ENCODE data around the gene ARL4D.
"Not testable (repeated sequence)": the region's sequence is repeated elsewhere in the genome, so short reads cannot be mapped to it uniquely, and the experiment has no call there.

ARL4D gene

DNA sequence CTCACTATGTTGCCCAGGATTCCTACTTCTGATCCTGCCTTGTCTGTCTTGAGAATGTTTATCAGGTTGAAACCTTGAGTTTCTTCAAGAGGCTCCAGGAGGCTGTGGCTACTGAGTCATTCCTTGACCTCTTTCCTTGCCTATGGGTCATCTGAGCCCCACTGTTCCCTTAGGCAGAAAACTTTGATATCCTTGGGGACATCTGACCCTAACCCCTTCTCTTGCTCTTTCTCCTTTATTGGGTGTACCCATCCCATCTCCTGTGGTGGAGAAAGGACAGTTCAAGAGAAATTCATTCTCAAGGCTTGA is 12.5 kb downstream of the ARL4D start:
- H3K36me3 ChIP-seq: no peaks in the 10 kb centered on the region
- no peaks in the 10 kb centered on the region for H3K27me3 ChIP-seq
- H3K4me3 ChIP-seq (ENCODE audit: low read depth, low read length): no peak overlapping the region
- DNase-seq: no peak
- no peaks in the 10 kb centered on the region; the same call in 1 of the 2 replicates for H3K9me3 ChIP-seq
- H3K4me1 ChIP-seq: peaks cover 27% of the 10 kb centered on the region
- TF ChIP-seq, protein P1, sequence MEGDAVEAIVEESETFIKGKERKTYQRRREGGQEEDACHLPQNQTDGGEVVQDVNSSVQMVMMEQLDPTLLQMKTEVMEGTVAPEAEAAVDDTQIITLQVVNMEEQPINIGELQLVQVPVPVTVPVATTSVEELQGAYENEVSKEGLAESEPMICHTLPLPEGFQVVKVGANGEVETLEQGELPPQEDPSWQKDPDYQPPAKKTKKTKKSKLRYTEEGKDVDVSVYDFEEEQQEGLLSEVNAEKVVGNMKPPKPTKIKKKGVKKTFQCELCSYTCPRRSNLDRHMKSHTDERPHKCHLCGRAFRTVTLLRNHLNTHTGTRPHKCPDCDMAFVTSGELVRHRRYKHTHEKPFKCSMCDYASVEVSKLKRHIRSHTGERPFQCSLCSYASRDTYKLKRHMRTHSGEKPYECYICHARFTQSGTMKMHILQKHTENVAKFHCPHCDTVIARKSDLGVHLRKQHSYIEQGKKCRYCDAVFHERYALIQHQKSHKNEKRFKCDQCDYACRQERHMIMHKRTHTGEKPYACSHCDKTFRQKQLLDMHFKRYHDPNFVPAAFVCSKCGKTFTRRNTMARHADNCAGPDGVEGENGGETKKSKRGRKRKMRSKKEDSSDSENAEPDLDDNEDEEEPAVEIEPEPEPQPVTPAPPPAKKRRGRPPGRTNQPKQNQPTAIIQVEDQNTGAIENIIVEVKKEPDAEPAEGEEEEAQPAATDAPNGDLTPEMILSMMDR (IDR thresholded peaks at IDR 0.05; ENCODE audit: low read depth, low read length): no peak

DNA sequence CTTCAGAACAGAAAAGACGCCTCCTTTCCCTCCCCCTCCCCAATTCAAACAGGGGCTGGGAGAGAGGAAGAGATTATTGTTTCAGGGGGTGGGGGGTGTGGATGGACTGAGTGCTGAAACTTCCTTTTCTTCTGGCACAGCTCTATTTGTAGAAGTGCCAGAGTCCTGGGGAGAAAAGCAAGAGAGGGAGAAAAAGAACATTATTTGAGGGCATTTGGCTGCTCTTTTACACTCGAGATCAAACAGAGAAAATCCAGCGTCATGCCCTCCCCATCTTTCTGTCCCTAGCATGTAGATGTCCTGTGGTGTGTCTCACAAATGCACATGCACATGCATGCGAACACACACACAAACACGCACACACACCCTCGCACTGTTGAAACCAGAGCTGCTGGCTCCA is 13.0 kb downstream of the ARL4D start:
- Histone ChIP-seq H3K36me3 (no peaks in the 10 kb centered on the region), H3K27me3 (no peaks in the 10 kb centered on the region), H3K4me3 (ENCODE audit: low read depth, low read length) (no peak overlapping the region), H3K4me1 (peaks cover 26% of the 10 kb centered on the region), H3K9me3 (no peaks in the 10 kb centered on the region; the same call in 1 of the 2 replicates)
- TF ChIP-seq, protein P1 (IDR thresholded peaks at IDR 0.05; ENCODE audit: low read depth, low read length): no peak
- no peak for DNase-seq

DNA sequence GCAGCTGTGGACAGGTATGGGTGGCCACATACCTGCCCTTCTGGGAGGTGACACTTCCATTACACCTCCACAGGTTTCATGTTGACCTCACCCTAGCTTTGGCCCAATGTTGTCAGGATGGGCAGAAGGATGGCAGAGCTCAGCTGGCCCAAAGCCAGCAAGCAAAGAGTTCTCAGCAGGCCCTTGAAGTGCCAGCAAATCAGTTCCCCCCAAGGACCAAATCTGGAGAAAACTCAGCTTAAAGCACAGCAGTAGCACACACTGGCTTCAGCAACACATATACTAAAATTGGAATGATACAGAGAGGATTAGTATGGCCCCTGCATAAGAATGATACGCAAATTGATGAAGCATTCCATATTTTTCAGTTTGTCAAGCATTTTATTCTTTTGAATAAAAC is 13.4 kb downstream of the ARL4D start:
- Histone ChIP-seq H3K36me3 (no peaks in the 10 kb centered on the region), H3K4me3 (ENCODE audit: low read depth, low read length) (no peak overlapping the region), H3K27me3 (no peaks in the 10 kb centered on the region), H3K4me1 (peaks cover 26% of the 10 kb centered on the region), H3K9me3 (no peaks in the 10 kb centered on the region; the same call in 1 of the 2 replicates)
- no peak for DNase-seq
- TF ChIP-seq, protein P1 (IDR thresholded peaks at IDR 0.05; ENCODE audit: low read depth, low read length): no peak

DNA sequence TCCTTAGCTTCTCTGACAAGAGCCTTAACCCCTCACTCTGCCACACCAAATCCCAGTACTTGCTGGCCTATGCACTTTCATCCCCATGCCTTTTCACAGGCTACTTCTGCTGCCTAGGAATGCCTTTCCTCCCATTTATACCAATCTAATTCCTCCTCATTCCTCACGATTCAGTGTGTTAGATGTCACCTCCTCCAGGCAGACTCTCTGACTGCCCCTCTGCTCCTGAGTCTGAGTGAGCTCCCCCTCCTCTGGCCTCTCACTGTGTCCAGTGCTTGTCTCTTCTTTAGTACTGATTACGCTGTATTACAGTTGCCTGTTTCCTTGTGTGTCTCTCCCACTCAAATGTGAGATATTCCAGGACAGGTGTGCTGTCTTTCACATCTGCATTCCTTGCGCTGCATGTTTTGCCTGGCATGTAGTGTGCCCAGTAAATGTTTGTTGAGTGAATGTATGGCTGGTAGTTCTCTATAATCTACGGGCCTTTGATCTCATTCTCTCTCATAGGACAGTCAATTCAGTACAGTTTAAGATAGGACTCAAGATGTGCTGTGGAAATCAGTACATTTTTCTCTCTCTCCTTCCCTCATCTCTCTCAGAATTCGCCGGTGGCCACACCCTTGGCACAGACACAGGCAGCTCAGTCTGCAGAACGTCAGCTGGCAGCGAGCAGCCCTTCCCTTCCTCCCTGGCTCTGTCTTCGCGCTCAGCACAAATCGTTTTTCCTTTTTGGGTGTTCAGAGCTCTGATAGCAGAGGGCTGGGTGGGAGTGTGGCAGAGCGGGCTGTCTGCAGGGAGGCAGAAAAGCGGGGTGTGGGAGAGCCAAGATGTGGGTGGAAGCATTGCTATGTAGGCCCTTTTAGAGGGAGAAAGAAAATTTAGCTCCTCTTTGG is 18.5 kb downstream of the ARL4D start:
- Histone ChIP-seq H3K9me3 (no peaks in the 10 kb centered on the region), H3K4me1 (peaks cover 24% of the 10 kb centered on the region), H3K36me3 (no peaks in the 10 kb centered on the region), H3K4me3 (ENCODE audit: low read depth, low read length) (no peak overlapping the region), H3K27me3 (no peaks in the 10 kb centered on the region)
- TF ChIP-seq, protein P1 (IDR thresholded peaks at IDR 0.05; ENCODE audit: low read depth, low read length): no peak
- DNase-seq: no peak

DNA sequence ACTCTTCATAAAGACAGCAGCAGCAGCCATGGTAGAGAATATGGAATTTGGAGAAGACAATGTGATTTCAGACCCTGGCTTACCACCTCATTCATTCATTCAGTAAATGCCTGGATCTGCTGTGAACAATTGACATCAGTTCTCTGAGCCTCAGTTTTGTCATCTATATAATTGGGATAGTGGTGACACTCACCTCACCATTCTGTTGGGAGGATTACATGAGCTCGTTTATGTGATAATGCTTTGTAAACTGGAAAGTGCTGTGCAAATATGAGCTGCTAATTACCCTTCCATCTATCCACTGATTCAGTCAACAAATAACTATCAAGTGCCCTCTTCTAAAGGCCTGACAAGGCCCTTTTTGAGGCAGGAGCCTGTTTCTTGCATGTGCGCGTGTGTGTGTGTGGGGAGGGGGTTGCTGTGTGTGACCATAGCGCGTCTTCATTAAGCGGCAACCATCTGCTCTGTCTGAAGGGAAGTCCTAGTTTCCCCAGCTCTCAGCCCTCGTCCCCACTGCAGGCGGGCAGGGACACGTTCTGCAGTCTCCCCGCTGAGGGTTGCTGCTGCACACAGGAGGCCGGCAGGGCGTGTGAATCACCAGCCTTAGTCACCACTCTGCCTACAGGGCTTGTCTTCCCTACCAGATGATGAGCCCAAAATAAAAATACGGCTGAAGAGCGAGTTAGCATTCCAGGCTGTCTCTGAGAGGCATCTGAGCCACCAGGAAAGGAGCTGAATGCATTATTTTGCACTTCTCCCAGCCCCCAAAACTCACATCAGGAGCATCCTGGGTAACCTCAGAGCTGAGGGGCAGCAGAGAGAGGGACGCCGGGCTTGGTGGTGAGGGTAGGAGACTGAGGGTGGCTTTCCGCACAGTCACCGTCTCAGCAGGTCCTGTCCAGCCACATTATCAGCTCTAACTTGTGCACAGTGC is 19.9 kb downstream of the ARL4D start:
- peaks cover 17% of the 10 kb centered on the region for H3K4me1 ChIP-seq
- TF ChIP-seq, protein P1 (IDR thresholded peaks at IDR 0.05; ENCODE audit: low read depth, low read length): no peak
- no peaks in the 10 kb centered on the region for H3K9me3 ChIP-seq
- H3K4me3 ChIP-seq (ENCODE audit: low read depth, low read length): no peak overlapping the region
- H3K36me3 ChIP-seq: no peaks in the 10 kb centered on the region
- no peaks in the 10 kb centered on the region for H3K27me3 ChIP-seq
- peak; percentile 75 for DNase-seq

DNA sequence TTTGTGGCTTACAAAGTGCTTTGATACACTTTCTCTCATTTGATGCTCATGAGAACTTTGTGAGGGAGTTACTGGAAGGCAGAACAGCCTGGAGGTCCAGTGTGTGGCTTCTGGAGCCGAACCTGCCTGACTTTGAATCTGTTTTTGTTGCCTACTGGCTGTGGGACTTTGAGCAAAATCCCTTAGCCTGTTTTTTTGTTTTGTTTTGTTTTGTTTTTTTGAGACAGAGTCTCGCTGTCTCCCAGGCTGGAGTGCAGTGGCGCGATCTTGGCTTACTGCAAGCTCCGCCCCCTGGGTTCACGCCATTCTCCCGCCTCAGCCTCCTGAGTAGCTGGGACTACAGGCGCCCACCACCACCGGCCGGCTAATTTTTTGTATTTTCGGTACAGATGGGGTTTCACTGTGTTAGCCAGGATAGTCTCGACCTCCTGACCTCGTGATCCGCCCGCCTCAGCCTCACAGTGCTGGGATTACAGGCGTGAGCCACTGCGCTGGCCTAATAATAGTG is 20.6 kb downstream of the ARL4D start:
- H3K27me3 ChIP-seq; DNase-seq; H3K4me3 ChIP-seq (ENCODE audit: low read depth, low read length); H3K9me3 ChIP-seq; H3K36me3 ChIP-seq: not testable (repeated sequence)
- H3K4me1 ChIP-seq: peaks cover 17% of the 10 kb centered on the region
